SJSA1 (cell line): ENCODE measurements around the gene SLC2A13. TPM values are rescaled to one million over a fixed set of nuclear protein-coding genes. Genes with fewer than 3 reads are reported as not detected.
"Not testable (repeated sequence)": the region's sequence is repeated elsewhere in the genome, so short reads cannot be mapped to it uniquely, and the experiment has no call there.

ENCODE experiments used
- DNase-seq, 2 experiments: peaks; one replicate each; pipeline ENCODE4 v3.0.0-alpha.2; 2015 to 2020; ENCODE audit warnings: low spot score in 2 of 2, low read depth in 1 of 2
- H3K27ac ChIP-seq: fragments of 250-450 bp; sonication (Bioruptor Pico); 2 replicates; pipeline ENCODE4 v1.5.1; 2020; ENCODE audit warnings: mild to moderate bottlenecking, moderate library complexity
- H3K27me3 ChIP-seq: fragments of 250-450 bp; sonication (Bioruptor Pico); replicated peaks from 2 replicates; pipeline ENCODE4 v1.5.1; 2020; ENCODE audit warnings: mild to moderate bottlenecking, moderate library complexity
- H3K36me3 ChIP-seq: fragments of 250-450 bp; sonication (Bioruptor Pico); 2 replicates; pipeline ENCODE4 v1.5.1; 2020; ENCODE audit warnings: mild to moderate bottlenecking
- H3K4me1 ChIP-seq: fragments of 250-450 bp; sonication (Bioruptor Pico); replicated peaks from 2 replicates; pipeline ENCODE4 v1.6.1; 2021; ENCODE audit warnings: mild to moderate bottlenecking
- H3K4me3 ChIP-seq: fragments of 250-450 bp; sonication (Bioruptor Pico); 2 replicates; pipeline ENCODE4 v1.5.1; 2020; ENCODE audit warnings: mild to moderate bottlenecking
- H3K9me3 ChIP-seq: fragments of 250-450 bp; sonication (Bioruptor Pico); replicated peaks from 2 replicates; pipeline ENCODE4 v1.5.1; 2020; ENCODE audit warnings: mild to moderate bottlenecking
- total RNA-seq: library from RNA; depleted of rRNA; stranded (reverse); fragments of >200 nt; shearing (Covaris generic); gene quantifications from 2 replicates; pipeline ENCODE4 v1.2.3, GENCODE V29; 2014

The SLC2A13 gene
- total RNA-seq, 1 experiment from 2014 or later, result 2.9 TPM

DNA sequence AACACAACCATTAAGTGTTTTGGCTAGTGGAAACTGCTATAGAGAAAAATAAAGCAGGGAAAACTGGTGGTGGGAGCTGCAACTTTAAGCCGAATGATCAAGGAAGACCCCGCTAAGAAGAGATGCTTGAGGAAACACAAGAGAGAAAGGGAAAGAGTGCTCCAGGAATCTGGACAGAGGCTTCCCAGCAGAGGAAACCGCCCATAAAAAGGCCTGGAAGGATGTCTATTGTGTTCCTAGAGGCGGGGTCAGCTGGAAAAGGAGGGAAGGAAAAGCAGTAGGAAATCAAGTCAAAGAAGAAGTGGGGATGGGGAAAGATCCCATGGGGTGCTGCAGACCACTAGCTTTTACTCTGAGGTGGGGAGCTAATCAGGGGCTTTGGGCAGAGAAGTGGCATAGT, 12.4 kb downstream of the SLC2A13 start:
- no peaks in the 10 kb centered on the region for H3K36me3 ChIP-seq
- H3K27ac ChIP-seq, result no peak overlapping the region
- DNase-seq, result no peak
- H3K4me1 ChIP-seq, result no peaks in the 10 kb centered on the region
- no peaks in the 10 kb centered on the region for H3K27me3 ChIP-seq
- no peak overlapping the region for H3K4me3 ChIP-seq
- H3K9me3 ChIP-seq, result no peaks in the 10 kb centered on the region

GRCh38 chr12:40086471-40086870, 19.4 kb downstream of the SLC2A13 start:
- no peaks in the 10 kb centered on the region for H3K36me3 ChIP-seq
- H3K4me1 ChIP-seq, result no peaks in the 10 kb centered on the region
- no peak overlapping the region for H3K27ac ChIP-seq
- no peak overlapping the region for H3K4me3 ChIP-seq
- no peak for DNase-seq
- no peaks in the 10 kb centered on the region for H3K27me3 ChIP-seq
- no peaks in the 10 kb centered on the region; the same call in 1 of the 2 replicates for H3K9me3 ChIP-seq

- peaks cover 3% of the 10 kb centered on the region; the same call in 1 of the 2 replicates for H3K9me3 ChIP-seq
- no peaks in the 10 kb centered on the region for H3K27me3 ChIP-seq
- H3K27ac ChIP-seq, result no peak overlapping the region
- no peak overlapping the region for H3K4me3 ChIP-seq
- no peaks in the 10 kb centered on the region for H3K36me3 ChIP-seq
- H3K4me1 ChIP-seq, result no peaks in the 10 kb centered on the region
- no peak for DNase-seq
Measured at GRCh38 chr12:40078266-40078665, 27.6 kb downstream of the SLC2A13 start.

DNA sequence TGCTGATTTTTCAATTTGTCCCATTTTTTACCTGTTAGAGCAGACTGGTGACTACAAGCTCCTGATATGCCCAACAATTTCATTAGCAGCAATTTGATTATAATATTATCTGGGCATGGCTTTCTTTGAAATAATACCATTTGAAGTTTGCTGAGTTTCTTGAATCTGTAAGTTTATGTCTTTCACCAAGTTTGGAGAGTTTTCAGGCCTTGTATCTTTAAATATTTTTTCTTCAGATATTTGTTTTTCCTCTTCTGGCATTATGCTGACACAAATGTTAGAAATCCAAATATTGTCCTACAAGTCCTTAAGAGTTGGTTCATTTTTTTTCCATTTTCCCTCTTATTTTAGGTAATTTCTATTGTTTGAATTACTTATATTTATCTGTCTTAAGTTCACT, 30.4 kb downstream of the SLC2A13 start:
- no peaks in the 10 kb centered on the region for H3K27me3 ChIP-seq
- no peak overlapping the region for H3K4me3 ChIP-seq
- DNase-seq, result no peak
- no peaks in the 10 kb centered on the region for H3K36me3 ChIP-seq
- no peaks in the 10 kb centered on the region for H3K4me1 ChIP-seq
- peaks cover 3% of the 10 kb centered on the region; the same call in 1 of the 2 replicates for H3K9me3 ChIP-seq
- H3K27ac ChIP-seq, result no peak overlapping the region

DNA sequence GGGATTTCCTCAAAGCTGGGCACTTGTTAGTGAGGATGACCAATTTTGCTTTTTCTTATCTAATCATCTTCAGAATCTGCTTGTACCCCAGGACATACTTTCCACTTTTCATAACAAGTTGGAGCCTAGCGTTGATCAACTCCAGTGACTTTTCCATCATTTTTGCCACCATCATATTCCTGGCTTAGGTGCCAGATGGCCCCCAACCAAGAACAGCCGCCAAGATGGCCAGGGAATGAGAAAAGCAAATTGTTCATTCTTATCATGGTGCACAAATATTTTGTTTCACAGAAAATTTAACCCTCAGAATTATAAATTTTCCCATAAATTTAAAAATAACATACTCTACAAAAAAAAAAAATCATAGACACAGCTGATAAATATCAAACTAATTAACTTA, 37.5 kb downstream of the SLC2A13 start:
- H3K4me3 ChIP-seq, result no peak overlapping the region
- no peak for DNase-seq
- no peaks in the 10 kb centered on the region for H3K4me1 ChIP-seq
- H3K27me3 ChIP-seq, result no peaks in the 10 kb centered on the region
- H3K27ac ChIP-seq, result no peak overlapping the region
- no peaks in the 10 kb centered on the region for H3K9me3 ChIP-seq
- H3K36me3 ChIP-seq, result no peaks in the 10 kb centered on the region

- DNase-seq, result no peak
- Histone ChIP-seq H3K4me3 (no peak overlapping the region), H3K4me1 (no peaks in the 10 kb centered on the region), H3K27ac (no peak overlapping the region), H3K9me3 (no peaks in the 10 kb centered on the region), H3K27me3 (no peaks in the 10 kb centered on the region), H3K36me3 (no peaks in the 10 kb centered on the region)
Measured at GRCh38 chr12:40065636-40066035, 40.2 kb downstream of the SLC2A13 start.

GRCh38 chr12:40063414-40063813, 42.5 kb downstream of the SLC2A13 start:
- no peak for DNase-seq
- H3K4me1 ChIP-seq, result no peaks in the 10 kb centered on the region
- no peak overlapping the region for H3K4me3 ChIP-seq
- H3K27ac ChIP-seq, result no peak overlapping the region
- no peaks in the 10 kb centered on the region for H3K9me3 ChIP-seq
- no peaks in the 10 kb centered on the region for H3K36me3 ChIP-seq
- H3K27me3 ChIP-seq, result no peaks in the 10 kb centered on the region

GRCh38 chr12:40058721-40059190, 47.1 kb downstream of the SLC2A13 start:
- no peak for DNase-seq
- H3K27me3 ChIP-seq, result no peaks in the 10 kb centered on the region
- no peak overlapping the region for H3K4me3 ChIP-seq
- no peaks in the 10 kb centered on the region for H3K9me3 ChIP-seq
- H3K36me3 ChIP-seq, result no peaks in the 10 kb centered on the region
- no peak overlapping the region for H3K27ac ChIP-seq
- no peaks in the 10 kb centered on the region for H3K4me1 ChIP-seq

DNA sequence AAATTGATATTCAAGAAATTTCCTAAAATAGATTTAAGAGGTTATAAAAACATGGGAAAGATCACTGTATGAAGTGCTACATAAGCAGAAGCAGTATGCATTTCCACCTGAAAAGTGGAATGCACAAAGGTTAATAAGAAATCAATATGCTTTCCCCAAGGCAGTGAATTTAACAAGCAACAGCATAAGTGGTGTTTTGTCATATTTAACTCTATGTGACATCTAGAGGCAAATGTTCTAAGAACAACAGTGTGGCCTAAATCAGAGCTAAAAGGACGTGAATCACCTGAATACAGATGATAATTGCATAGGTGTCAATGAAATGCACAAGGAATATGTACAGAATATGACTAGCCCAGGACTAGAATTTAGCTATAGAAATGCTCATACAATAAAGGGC, 49.5 kb downstream of the SLC2A13 start:
- H3K36me3 ChIP-seq, result no peaks in the 10 kb centered on the region
- no peak for DNase-seq
- H3K4me1 ChIP-seq, result no peaks in the 10 kb centered on the region
- no peaks in the 10 kb centered on the region for H3K9me3 ChIP-seq
- no peak overlapping the region for H3K27ac ChIP-seq
- H3K27me3 ChIP-seq, result no peaks in the 10 kb centered on the region
- H3K4me3 ChIP-seq, result no peak overlapping the region

GRCh38 chr12:40055776-40056175, 50.1 kb downstream of the SLC2A13 start:
- Histone ChIP-seq H3K4me3 (no peak overlapping the region), H3K36me3 (no peaks in the 10 kb centered on the region), H3K27me3 (no peaks in the 10 kb centered on the region), H3K9me3 (no peaks in the 10 kb centered on the region), H3K4me1 (no peaks in the 10 kb centered on the region), H3K27ac (no peak overlapping the region)
- no peak for DNase-seq

DNA sequence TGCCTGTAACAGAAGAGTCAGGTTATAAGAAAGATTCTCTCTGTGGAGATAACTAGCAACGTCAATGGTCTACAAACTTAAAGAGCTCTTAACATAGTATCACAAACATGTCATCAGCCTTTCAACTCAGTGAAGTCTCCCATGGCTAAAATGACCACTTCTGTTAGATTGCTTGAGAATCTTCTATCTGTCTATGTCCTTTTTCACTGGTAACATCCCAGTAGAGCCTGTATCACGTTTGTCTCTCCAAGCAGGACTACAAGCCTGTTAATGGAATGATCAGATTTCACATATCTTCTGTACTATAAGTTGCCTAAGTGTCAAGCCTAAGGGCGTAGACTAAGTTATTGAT, 50.7 kb downstream of the SLC2A13 start:
- H3K27ac ChIP-seq, result no peak overlapping the region
- H3K4me3 ChIP-seq, result no peak overlapping the region
- H3K9me3 ChIP-seq, result no peaks in the 10 kb centered on the region
- H3K4me1 ChIP-seq, result no peaks in the 10 kb centered on the region
- no peak for DNase-seq
- H3K27me3 ChIP-seq, result no peaks in the 10 kb centered on the region
- H3K36me3 ChIP-seq, result no peaks in the 10 kb centered on the region

DNA sequence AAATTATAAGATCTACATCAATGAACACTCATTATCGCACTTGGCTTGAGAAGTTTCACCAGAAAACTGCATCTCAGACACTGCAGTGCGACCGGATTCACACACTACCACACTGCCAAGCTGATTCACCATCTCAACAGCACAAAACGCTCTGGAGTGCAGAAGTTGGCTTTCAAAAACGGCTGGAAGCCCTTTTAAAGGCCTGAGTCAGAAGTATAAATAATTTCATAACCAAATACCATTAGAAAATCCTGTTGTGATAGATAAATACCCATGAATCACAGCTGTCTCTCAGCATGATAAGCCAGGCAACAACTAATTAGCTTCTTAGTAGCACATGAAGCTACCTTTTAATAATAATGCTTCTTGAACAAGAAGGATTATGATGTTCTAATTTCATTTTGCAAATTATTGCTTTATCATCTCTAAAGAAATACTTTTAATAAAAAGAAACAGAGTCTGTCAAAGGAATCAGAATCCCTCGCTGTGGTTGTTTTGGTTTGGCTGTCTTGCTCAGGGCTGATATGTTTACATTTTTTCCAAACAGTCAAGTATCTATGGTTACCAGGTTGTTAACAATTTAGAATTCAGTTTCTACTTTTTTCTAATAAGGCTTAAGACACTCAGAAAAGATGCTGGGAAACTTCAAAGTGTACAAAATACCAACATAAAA, 51.2 kb downstream of the SLC2A13 start:
- Histone ChIP-seq H3K27ac (no peak overlapping the region), H3K4me3 (no peak overlapping the region), H3K4me1 (no peaks in the 10 kb centered on the region), H3K9me3 (no peaks in the 10 kb centered on the region), H3K36me3 (no peaks in the 10 kb centered on the region), H3K27me3 (no peaks in the 10 kb centered on the region)
- DNase-seq, result no peak

DNA sequence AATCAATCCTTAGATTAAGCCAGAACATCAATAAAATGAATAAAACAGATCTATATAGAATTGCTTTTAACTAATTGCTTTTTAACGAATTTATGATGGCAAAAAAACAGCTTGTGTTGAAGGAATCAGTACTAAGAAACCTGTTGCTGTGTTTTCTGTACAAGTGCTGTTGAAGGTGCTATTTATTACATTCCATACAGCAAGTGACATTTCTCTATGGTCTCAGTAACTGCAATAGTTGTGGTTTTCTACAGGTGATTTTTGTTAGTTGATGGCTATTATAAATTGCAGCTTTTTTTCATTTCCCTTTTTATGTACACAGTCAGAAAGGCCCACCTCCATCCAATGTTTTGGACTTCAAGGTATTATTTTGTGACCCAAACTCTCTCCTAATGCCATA, 56.6 kb downstream of the SLC2A13 start:
- Histone ChIP-seq H3K4me3 (no peak overlapping the region), H3K27ac (no peak overlapping the region), H3K27me3 (no peaks in the 10 kb centered on the region), H3K36me3 (no peaks in the 10 kb centered on the region), H3K9me3 (no peaks in the 10 kb centered on the region), H3K4me1 (no peaks in the 10 kb centered on the region)
- DNase-seq, result no peak

- H3K4me3 ChIP-seq, H3K36me3 ChIP-seq, H3K9me3 ChIP-seq, DNase-seq, H3K27ac ChIP-seq, H3K4me1 ChIP-seq, H3K27me3 ChIP-seq: not testable (repeated sequence)
Measured at GRCh38 chr12:40047002-40047401, 58.9 kb downstream of the SLC2A13 start.

DNA sequence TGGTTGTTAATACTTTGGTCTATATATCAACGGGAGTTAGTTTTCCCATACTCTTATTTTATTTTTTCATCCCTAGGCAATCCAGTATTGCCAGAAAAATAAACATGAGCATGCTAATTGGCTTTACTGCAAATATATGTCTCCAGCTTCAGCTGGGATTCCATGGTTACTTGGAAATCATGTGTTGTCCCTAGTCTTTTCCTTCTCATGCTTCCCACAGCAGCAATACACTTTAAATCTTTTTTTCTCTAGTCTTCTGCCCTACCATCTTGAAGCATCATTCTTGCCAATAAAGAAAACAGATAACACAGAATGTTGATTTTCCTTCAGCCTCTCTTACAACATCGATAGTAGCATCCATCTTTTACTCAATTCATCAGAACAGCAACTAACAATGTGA, 60.2 kb downstream of the SLC2A13 start:
- H3K4me1 ChIP-seq, result no peaks in the 10 kb centered on the region
- H3K36me3 ChIP-seq, result no peaks in the 10 kb centered on the region
- no peak for DNase-seq
- H3K9me3 ChIP-seq, result no peaks in the 10 kb centered on the region
- no peak overlapping the region for H3K27ac ChIP-seq
- no peaks in the 10 kb centered on the region for H3K27me3 ChIP-seq
- no peak overlapping the region for H3K4me3 ChIP-seq
